Thyroid gland (tissue), 4 donors: ENCODE measurements around the gene QRICH2. TPM values are rescaled to one million over a fixed set of nuclear protein-coding genes. Genes with fewer than 3 reads are reported as not detected.

Experiments
- DNase-seq, 2 donors: peaks; one replicate each; pipeline ENCODE4 v3.0.0-alpha.2; 2019
- H3K27ac ChIP-seq, 3 donors: fragments of 200-600 bp; sonication (generic); 1 replicate in 2 of 3; 2 replicates in 1 of 3; pipeline ENCODE4 v1.5.1; 2016 to 2019; ENCODE audit warnings: mild to moderate bottlenecking in 1 of 3, moderate library complexity in 1 of 3
- H3K27me3 ChIP-seq: fragments of 200-600 bp; sonication (generic); one replicate; pipeline ENCODE4 v1.5.1; 2019
- H3K36me3 ChIP-seq, 2 donors: fragments of 200-600 bp; sonication (generic); one replicate each; pipeline ENCODE4 v1.5.1; 2016 to 2019
- H3K4me1 ChIP-seq, 2 donors: fragments of 200-600 bp; sonication (generic); one replicate each; pipeline ENCODE4 v1.5.1; 2017 to 2019
- H3K4me3 ChIP-seq, 3 donors: fragments of 200-600 bp; sonication (generic); replicated peaks in 1 of 3; 1 replicate in 2 of 3; 2 replicates in 1 of 3; pipeline ENCODE4 v1.5.1; 2016; ENCODE audit warnings: mild to moderate bottlenecking in 1 of 3
- H3K9me3 ChIP-seq: fragments of 200-600 bp; sonication (generic); one replicate; pipeline ENCODE4 v1.5.1; 2017
- POLR2A ChIP-seq, 2 donors: fragments of 450-650 bp; IDR thresholded peaks; one replicate each; pipeline ENCODE4 v1.6.1; 2017; ENCODE audit warnings: antibody characterized with exemption in 2 of 2, mild to moderate bottlenecking in 2 of 2, moderate library complexity in 1 of 2
- whole genome bisulfite sequencing, 2 donors: methylation state at CpG; one replicate each; pipeline ENCODE4 v1.1.5; 2017; 5-methylcytosine and 5-hydroxymethylcytosine counted together
- intact Hi-C: fragments of 100-400 bp; cut with DNase I; formaldehyde crosslinking; loops from one replicate; pipeline ENCODE4 v1.15.1; 2023
- total RNA-seq, 4 donors: library from RNA; depleted of rRNA; stranded (reverse); fragments of >200 nt; gene quantifications; one replicate each; pipeline ENCODE4 v1.2.3, GENCODE V29; 2016
- TF ChIP-seq, protein P1 (sequence below), 6 experiments: fragments of 200-600 bp in 3 of 6; fragments of 450-650 bp in 3 of 6; sonication (generic) in 3 of 6; IDR thresholded peaks; one replicate each; pipeline ENCODE4 v1.5.1; 2016 to 2019; ENCODE audit warnings: antibody characterized with exemption in 6 of 6, mild to moderate bottlenecking in 2 of 6, inconsistent platforms in 1 of 6, moderate library complexity in 1 of 6

QRICH2 gene
- total RNA-seq, 4 donors from 2014 or later, result 6.6 to 14.3 (median 9.9) TPM

DNA sequence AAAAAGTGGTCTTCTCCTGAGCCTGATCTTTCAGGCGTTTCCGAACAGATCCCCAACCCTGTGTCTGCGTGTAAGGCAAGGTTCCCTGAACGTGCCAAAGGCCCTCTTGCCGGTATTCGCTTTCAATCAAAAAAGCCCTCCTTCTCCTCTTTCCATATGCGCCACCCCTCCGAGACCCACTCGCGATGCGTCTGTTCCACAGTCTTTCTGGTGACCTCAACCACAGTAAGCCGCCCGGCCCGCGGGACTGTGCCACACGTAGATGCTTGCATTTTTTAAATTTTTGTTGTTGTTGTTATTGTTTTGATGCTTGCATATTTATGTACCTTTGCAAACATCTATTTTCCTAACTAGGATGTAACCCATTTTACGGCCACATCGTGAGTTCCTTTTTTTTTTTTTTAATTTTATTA lies 46.2 kb upstream of the QRICH2 start:
- no peaks in the 10 kb centered on the region for H3K36me3 ChIP-seq
- no peak for DNase-seq
- H3K27ac ChIP-seq, result peak overlapping the region in 2 of 3 donors; percentile 90 to 93
- WGBS, 2 donors, result 2 to 4% methylated on average over 18 of the region's 18 CpGs
- H3K9me3 ChIP-seq, result no peaks in the 10 kb centered on the region
- peaks cover 0 to 14% of the 10 kb centered on the region in 2 donors for H3K4me1 ChIP-seq
- H3K27me3 ChIP-seq, result no peaks in the 10 kb centered on the region
- no peak for TF ChIP-seq POLR2A (IDR thresholded peaks at IDR 0.05)
- TF ChIP-seq, protein P1, sequence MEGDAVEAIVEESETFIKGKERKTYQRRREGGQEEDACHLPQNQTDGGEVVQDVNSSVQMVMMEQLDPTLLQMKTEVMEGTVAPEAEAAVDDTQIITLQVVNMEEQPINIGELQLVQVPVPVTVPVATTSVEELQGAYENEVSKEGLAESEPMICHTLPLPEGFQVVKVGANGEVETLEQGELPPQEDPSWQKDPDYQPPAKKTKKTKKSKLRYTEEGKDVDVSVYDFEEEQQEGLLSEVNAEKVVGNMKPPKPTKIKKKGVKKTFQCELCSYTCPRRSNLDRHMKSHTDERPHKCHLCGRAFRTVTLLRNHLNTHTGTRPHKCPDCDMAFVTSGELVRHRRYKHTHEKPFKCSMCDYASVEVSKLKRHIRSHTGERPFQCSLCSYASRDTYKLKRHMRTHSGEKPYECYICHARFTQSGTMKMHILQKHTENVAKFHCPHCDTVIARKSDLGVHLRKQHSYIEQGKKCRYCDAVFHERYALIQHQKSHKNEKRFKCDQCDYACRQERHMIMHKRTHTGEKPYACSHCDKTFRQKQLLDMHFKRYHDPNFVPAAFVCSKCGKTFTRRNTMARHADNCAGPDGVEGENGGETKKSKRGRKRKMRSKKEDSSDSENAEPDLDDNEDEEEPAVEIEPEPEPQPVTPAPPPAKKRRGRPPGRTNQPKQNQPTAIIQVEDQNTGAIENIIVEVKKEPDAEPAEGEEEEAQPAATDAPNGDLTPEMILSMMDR (IDR thresholded peaks at IDR 0.05), result no peak
- H3K4me3 ChIP-seq, result peak overlapping the region in 2 of 3 donors; percentile 84 to 91
- intact Hi-C loops, result no loop called here

GRCh38 chr17:76353599-76354316 lies 45.7 kb upstream of the QRICH2 start, which contains the start of gene PRPSAP1:
TSS of gene PRPSAP1 (minus strand) at chr17:76353916. CDS start at chr17:76353703, 213 bp downstream.
- Histone ChIP-seq H3K36me3 (no peaks in the 10 kb centered on the region), H3K27ac (peak within 1 kb of the TSS; percentile 90 to 98 (median 93)), H3K9me3 (no peaks in the 10 kb centered on the region), H3K27me3 (no peaks in the 10 kb centered on the region), H3K4me1 (peaks cover 0 to 14% of the 10 kb centered on the region in 2 donors), H3K4me3 (peak within 1 kb of the TSS; percentile 72 to 91 (median 84))
- peak; percentile 88 to 89 for DNase-seq
- 0% methylated on average over 15 of the region's 75 CpGs for WGBS, 2 donors
- intact Hi-C loops, result no loop called here
- TF ChIP-seq, protein P1 (IDR thresholded peaks at IDR 0.05), result peak in 5 of 6 experiments; percentile 18 to 49 (median 39)
- peak; percentile 92 to 97 for TF ChIP-seq POLR2A (IDR thresholded peaks at IDR 0.05)

DNA sequence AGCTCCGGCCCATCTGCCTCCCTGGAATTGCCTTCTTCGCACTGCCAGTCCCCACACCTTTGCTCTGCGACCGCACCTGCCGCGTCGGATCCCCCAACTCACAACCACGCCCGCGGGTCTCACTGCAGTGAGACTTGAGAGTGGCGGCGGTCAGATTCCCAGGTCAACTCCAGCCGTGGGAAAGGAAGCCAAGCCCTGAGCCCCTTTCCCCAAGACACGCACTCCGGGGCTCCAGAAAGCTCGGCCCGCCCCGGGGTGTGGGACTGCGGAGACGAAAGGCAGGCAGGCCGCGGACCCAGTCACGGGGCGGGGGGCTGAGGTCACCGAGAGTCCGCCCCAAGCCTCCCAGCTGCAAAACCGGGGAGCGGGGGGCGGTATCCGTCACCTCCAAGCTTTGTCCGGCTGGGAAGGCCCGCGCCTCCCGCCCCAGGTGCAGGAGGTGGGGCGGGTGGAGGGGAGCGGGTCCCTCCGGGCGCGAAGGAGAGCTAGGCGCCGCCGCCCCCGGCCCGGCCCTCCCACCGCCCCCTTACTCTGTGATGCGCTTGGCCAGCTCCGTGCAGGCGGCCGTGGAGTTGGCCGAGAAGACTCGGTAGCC lies 45.0 kb upstream of the QRICH2 start:
- H3K4me1 ChIP-seq, result peaks cover 0 to 14% of the 10 kb centered on the region in 2 donors
- peaks cover 1 to 5% of the 10 kb centered on the region in 2 donors for H3K36me3 ChIP-seq
- H3K9me3 ChIP-seq, result no peaks in the 10 kb centered on the region
- peak overlapping the region; percentile 90 to 98 (median 93) for H3K27ac ChIP-seq
- peak overlapping the region; percentile 72 to 91 (median 84) for H3K4me3 ChIP-seq
- 0% methylated on average over 2 to 10 of the region's 51 CpGs for WGBS, 2 donors
- intact Hi-C loops, result no loop called here
- peak; percentile 39 to 53 for DNase-seq
- TF ChIP-seq, protein P1 (IDR thresholded peaks at IDR 0.05), result no peak
- TF ChIP-seq POLR2A (IDR thresholded peaks at IDR 0.05), result no peak
- no peaks in the 10 kb centered on the region for H3K27me3 ChIP-seq

DNA sequence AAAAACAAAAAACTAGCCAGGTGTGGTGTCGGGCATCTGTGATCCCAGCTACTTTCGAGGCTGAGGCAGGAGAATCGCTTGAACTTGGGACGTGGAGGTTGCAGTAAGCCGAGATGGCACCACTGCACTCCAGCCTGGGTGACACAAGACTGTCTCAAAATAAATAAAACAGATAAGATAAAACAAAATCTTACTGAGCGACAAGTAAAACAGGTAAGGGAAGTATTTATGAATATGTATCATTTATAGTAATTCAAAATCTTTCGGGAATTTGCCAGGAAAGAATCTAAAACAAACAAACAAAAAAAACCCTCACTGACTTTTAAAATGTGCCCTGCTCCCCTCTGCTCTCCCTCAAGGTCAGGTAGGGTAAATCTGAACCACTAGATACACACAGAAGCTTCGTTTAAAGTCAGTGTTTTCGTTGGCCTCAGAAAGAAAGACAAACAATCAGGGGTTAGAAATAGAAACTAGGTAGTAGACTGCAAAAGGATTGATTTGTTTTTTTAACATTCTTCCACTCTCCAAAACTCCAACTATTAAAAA lies 43.5 kb upstream of the QRICH2 start:
- Histone ChIP-seq H3K36me3 (peaks cover 11 to 16% of the 10 kb centered on the region in 2 donors), H3K4me1 (peaks cover 0 to 14% of the 10 kb centered on the region in 2 donors), H3K9me3 (no peaks in the 10 kb centered on the region), H3K27me3 (no peaks in the 10 kb centered on the region), H3K27ac (peak overlapping the region; percentile 90 to 98 (median 93)), H3K4me3 (no peak overlapping the region)
- peak in 1 of 2 donors; percentile 10 for DNase-seq
- WGBS, 2 donors, result 44 to 45% methylated on average over 9 of the region's 9 CpGs
- intact Hi-C loops, result no loop called here
- TF ChIP-seq, protein P1 (IDR thresholded peaks at IDR 0.05), result no peak
- no peak for TF ChIP-seq POLR2A (IDR thresholded peaks at IDR 0.05)
